Chondrocyte (in vitro differentiated cells): Measurements from ENCODE around the gene OR5B21. TPM values are rescaled to one million over a fixed set of nuclear protein-coding genes. Genes with fewer than 3 reads are reported as not detected.

Source experiments
- DNase-seq: peaks from one replicate; pipeline ENCODE4 v3.0.0; 2021; ENCODE audit warnings: mixed read lengths, low spot score
- H3K27ac Mint-ChIP-seq: one replicate; pipeline ENCODE4 v1.8.0; 2021; ENCODE audit warnings: mild to moderate bottlenecking, moderate library complexity, mixed read lengths; ENCODE audit not compliant: unreplicated experiment
- H3K27me3 Mint-ChIP-seq: 2 replicates; pipeline ENCODE4 v1.8.0; 2021; ENCODE audit warnings: low read depth, mixed read lengths
- H3K36me3 Mint-ChIP-seq: 2 replicates; pipeline ENCODE4 v1.8.0; 2021; ENCODE audit warnings: low read depth, mixed read lengths
- H3K4me1 Mint-ChIP-seq: 2 replicates; pipeline ENCODE4 v1.8.0; 2021; ENCODE audit warnings: low read depth, mild to moderate bottlenecking, mixed read lengths
- H3K4me3 Mint-ChIP-seq: one replicate; pipeline ENCODE4 v1.8.0; 2021; ENCODE audit warnings: mild to moderate bottlenecking, moderate library complexity, mixed read lengths; ENCODE audit not compliant: unreplicated experiment
- H3K9me3 Mint-ChIP-seq: 2 replicates; pipeline ENCODE4 v1.8.0; 2021; ENCODE audit warnings: low read depth, mixed read lengths
- long read RNA-seq: library from polyadenylated mRNA; stranded (forward); transcript quantifications from one replicate; pipeline ENCODE4 v2.0.0, GENCODE V29; 2021
- total RNA-seq: library from RNA; stranded (reverse); gene quantifications from 3 replicates; pipeline ENCODE4 v1.2.1, GENCODE V29; 2021
- TF ChIP-seq, protein P1 (sequence below): fragments of 200-600 bp; sonication (generic); IDR thresholded peaks from 2 replicates; pipeline ENCODE4 v1.5.0; 2021; ENCODE audit warnings: antibody characterized with exemption, mild to moderate bottlenecking, moderate library complexity

Gene OR5B21
- total RNA-seq, result not detected in 3 replicates
- long read RNA-seq, result 0 reads

DNA sequence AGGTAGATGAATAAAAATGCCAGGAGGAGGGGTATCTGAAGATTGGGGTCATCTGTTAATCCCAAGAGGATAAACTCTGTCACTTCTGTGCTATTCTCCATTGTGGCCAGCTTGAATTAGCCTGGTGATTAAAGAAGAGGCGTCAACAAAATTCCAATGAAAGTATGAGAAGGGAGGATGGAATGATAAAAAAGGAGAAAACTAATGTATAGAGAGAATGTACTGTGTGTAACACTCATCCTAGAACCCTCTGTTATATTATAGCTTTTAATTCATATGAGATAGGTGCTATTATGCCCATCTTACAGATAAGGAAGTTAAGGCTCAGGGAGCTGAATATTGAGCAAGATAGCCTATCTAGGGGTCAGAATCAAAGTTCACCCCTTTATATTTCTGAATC is at the start of gene OR5B21:
OR5B21 (minus strand) TSS at position 101 of the 400 bp plus-strand sequence; CDS start at position 101, 0 bp downstream.
- DNase-seq, result no peak
- H3K4me1 Mint-ChIP-seq, result no peaks in the 10 kb centered on the region
- H3K36me3 Mint-ChIP-seq, result no peaks in the 10 kb centered on the region
- TF ChIP-seq, protein P1, sequence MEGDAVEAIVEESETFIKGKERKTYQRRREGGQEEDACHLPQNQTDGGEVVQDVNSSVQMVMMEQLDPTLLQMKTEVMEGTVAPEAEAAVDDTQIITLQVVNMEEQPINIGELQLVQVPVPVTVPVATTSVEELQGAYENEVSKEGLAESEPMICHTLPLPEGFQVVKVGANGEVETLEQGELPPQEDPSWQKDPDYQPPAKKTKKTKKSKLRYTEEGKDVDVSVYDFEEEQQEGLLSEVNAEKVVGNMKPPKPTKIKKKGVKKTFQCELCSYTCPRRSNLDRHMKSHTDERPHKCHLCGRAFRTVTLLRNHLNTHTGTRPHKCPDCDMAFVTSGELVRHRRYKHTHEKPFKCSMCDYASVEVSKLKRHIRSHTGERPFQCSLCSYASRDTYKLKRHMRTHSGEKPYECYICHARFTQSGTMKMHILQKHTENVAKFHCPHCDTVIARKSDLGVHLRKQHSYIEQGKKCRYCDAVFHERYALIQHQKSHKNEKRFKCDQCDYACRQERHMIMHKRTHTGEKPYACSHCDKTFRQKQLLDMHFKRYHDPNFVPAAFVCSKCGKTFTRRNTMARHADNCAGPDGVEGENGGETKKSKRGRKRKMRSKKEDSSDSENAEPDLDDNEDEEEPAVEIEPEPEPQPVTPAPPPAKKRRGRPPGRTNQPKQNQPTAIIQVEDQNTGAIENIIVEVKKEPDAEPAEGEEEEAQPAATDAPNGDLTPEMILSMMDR, result no peak
- no peak within 1 kb of the TSS for H3K4me3 Mint-ChIP-seq
- no peak within 1 kb of the TSS for H3K27ac Mint-ChIP-seq
- no peaks in the 10 kb centered on the region for H3K9me3 Mint-ChIP-seq
- H3K27me3 Mint-ChIP-seq, result peaks cover 28% of the 10 kb centered on the region

DNA sequence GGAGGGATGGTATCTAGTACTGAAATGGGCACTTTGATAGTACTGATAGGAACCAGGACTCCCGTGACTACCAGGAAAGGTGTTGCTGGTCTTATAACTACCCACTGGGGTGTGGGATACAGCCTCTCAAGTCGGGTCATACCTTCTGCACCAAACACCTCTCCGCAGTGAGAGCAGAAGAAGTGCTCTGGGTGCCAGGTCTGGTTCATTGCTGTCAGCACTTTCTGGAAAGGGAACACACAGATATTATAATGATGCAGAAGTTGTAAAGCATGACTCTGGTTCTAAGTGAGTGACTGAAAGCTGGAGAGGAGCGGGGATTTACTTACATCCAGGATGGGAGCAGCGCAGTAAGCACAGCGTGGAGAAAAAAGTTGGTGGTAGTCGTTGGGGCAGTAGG is 41.7 kb upstream of the OR5B21 start:
- Mint-ChIP-seq H3K4me3 (no peak overlapping the region), H3K36me3 (peaks cover 51% of the 10 kb centered on the region), H3K27me3 (no peaks in the 10 kb centered on the region)

DNA sequence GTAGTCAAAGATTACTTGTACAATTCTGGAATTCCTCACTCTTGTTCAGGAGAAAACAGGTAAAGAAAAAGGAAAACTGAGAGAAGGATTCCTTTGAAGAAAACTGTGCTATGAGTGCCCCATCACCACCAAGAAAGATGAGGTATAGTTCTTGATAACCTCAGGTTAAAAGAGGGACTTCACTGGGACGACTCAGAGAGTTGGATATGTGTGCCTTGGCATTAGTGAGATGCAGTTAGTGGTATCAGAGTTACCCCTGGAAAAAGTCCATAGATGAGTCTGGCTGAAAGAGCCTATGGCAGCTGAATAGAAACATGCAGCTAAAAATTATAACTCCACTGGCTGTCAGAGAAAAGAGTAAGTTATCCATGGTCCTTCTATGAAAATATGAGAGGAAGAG is 38.9 kb upstream of the OR5B21 start:
- H3K27me3 Mint-ChIP-seq, result no peaks in the 10 kb centered on the region
- DNase-seq, result no peak
- H3K36me3 Mint-ChIP-seq, result peaks cover 41% of the 10 kb centered on the region
- no peak overlapping the region for H3K27ac Mint-ChIP-seq
- H3K9me3 Mint-ChIP-seq, result peaks cover 5% of the 10 kb centered on the region
- TF ChIP-seq, protein P1, result no peak
- H3K4me1 Mint-ChIP-seq, result no peaks in the 10 kb centered on the region
- no peak overlapping the region for H3K4me3 Mint-ChIP-seq

More for the DNA sequence above, 41.7 kb upstream of the OR5B21 start:
- Mint-ChIP-seq H3K27ac (no peak overlapping the region), H3K9me3 (peaks cover 5% of the 10 kb centered on the region), H3K4me1 (no peaks in the 10 kb centered on the region)
- TF ChIP-seq, protein P1, result no peak
- no peak for DNase-seq

DNA sequence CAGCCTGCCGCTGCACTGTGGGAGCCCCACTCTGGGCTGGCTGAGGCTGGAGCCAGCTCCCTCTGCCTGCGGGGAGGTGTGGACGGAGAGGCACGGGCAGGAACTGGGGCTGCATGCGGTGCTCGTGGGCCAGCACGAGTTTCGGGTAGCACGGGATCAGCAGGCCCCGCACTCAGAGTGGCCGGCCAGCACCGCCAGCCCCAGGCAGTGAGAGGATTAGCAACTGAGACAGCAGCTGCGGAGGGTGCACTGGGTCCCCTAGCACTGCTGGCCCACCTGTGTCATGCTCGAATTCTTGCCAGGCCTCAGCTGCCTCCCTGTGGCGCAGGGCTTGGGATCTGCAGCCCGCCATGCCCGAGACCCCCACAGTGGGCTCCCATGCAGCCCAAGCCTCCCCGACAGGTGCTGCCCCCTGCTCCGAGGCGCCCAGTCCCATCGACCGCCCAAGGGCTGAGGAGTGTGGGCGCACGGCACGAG is 24.0 kb upstream of the OR5B21 start:
- no peak overlapping the region for H3K4me3 Mint-ChIP-seq
- DNase-seq, result no peak
- TF ChIP-seq, protein P1, result no peak
- no peak overlapping the region for H3K27ac Mint-ChIP-seq
- H3K4me1 Mint-ChIP-seq, result no peaks in the 10 kb centered on the region
- peaks cover 40% of the 10 kb centered on the region for H3K36me3 Mint-ChIP-seq
- no peaks in the 10 kb centered on the region for H3K27me3 Mint-ChIP-seq
- peaks cover 7% of the 10 kb centered on the region for H3K9me3 Mint-ChIP-seq

DNA sequence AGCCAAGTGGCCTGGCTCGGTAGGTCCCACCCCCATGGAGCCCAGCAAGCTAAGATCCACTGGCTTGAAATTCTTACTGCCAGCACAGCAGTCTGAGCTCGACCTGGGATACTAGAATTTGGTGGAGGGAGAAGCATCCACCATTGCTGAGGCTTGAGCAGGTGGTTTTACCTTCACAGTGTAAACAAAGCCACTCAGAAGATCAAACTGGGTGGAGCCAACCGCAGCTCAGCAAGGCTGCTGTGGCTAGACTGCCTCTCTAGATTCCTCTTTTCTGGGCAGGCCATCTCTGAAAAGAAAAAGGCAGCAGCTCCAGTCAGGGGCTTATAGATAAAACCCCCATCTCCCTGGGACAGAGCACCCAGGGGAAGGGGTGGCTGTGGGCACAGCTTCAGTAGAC is 22.3 kb upstream of the OR5B21 start:
- H3K4me1 Mint-ChIP-seq, result no peaks in the 10 kb centered on the region
- no peak overlapping the region for H3K4me3 Mint-ChIP-seq
- H3K27me3 Mint-ChIP-seq, result no peaks in the 10 kb centered on the region
- TF ChIP-seq, protein P1, result no peak
- H3K27ac Mint-ChIP-seq, result no peak overlapping the region
- H3K9me3 Mint-ChIP-seq, result no peaks in the 10 kb centered on the region
- DNase-seq, result no peak
- H3K36me3 Mint-ChIP-seq, result peaks cover 30% of the 10 kb centered on the region
